Effector memory CD4-positive, alpha-beta T cell (primary cell): Measurements from ENCODE around the gene TRIP13.
"Not testable (repeated sequence)": the region's sequence is repeated elsewhere in the genome, so short reads cannot be mapped to it uniquely, and the experiment has no call there.

ENCODE experiments used
- DNase-seq, 3 donors: peaks; one replicate each; pipeline ENCODE4 v3.0.0-alpha.2; 2020
- H3K27ac ChIP-seq: 2 replicates; pipeline ENCODE4 v1.7.0; 2013; ENCODE audit warnings: mild to moderate bottlenecking, low read length, moderate library complexity; ENCODE audit not compliant: insufficient read depth, poor library complexity, severe bottlenecking
- H3K27me3 ChIP-seq: replicated peaks from 2 replicates; pipeline ENCODE4 v1.7.0; 2013; ENCODE audit warnings: mild to moderate bottlenecking, low read length; ENCODE audit not compliant: insufficient read depth, control insufficient read depth, poor library complexity, severe bottlenecking
- H3K36me3 ChIP-seq: 2 replicates; pipeline ENCODE4 v1.7.0; 2013; ENCODE audit warnings: mild to moderate bottlenecking, low read length, moderate library complexity; ENCODE audit not compliant: control insufficient read depth, insufficient read depth
- H3K4me1 ChIP-seq: 2 replicates; pipeline ENCODE4 v1.7.0; 2013; ENCODE audit warnings: low read length, mild to moderate bottlenecking; ENCODE audit not compliant: control insufficient read depth, insufficient read depth, poor library complexity, severe bottlenecking
- H3K4me3 ChIP-seq: 2 replicates; pipeline ENCODE4 v1.7.0; 2013; ENCODE audit warnings: low read length, low read depth, mild to moderate bottlenecking; ENCODE audit not compliant: insufficient read depth, poor library complexity, severe bottlenecking
- H3K9me3 ChIP-seq: 2 replicates; pipeline ENCODE4 v1.7.0; 2013; ENCODE audit warnings: mild to moderate bottlenecking, low read length, moderate library complexity; ENCODE audit not compliant: control insufficient read depth

The TRIP13 gene

DNA sequence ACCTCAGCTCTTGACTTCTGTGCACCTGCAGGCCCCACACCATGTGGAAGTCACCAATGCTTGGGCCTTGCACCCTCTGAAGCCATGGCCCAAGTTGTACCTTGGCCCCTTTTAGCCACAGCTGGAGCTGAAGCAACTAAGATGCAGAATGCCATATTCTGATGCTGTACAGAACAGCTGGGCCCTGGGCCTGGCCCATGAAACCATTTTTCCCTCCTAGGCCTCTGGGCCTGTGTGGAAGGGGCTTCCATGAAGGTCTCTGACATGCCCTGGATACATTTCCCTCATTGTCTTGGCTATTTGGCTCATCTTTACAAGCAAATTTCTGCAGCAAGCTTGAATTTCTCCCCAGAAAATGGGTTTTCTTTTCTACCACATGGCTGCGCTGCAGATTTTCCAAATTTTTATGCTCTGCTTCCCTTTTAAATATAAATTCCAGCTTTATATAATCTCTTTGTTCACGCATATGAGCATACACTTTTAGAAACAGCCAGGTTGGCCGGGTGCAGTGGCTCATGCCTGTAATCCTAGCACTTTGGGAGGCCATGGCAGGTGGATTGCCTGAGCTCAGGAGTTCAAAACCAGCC lies 41.8 kb downstream of the TRIP13 start:
- not testable (repeated sequence) for H3K36me3 ChIP-seq, DNase-seq, H3K4me3 ChIP-seq, H3K9me3 ChIP-seq, H3K27me3 ChIP-seq, H3K27ac ChIP-seq, H3K4me1 ChIP-seq

DNA sequence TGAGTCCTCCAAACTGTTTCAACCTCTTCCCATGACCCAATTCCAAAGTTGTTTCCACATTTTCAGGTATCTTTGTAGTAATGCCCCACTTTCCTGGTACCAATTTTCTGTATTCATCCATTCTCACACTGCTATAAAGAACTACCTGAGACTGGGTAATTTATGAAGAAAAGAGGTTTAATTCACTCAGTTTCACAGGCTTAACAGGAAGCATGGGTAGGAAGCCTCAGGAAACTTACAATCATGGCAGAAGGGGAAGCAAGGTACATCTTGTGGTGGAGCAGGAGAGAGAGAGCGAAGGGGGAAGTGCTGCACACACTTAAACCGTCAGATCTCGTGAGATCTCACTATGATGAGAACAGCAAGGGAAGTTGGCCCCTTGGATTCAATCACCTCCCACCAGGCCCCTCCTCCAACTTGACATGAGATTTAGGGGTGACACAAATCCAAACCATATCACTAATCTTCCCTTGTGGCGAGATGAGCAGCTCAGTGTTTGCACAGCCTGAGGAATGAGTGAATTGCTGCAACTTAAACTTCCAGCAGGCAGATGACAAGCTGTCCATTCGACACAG lies 42.9 kb downstream of the TRIP13 start:
- H3K4me3 ChIP-seq = no peak overlapping the region
- no peak overlapping the region for H3K27ac ChIP-seq
- H3K36me3 ChIP-seq = no peaks in the 10 kb centered on the region
- H3K27me3 ChIP-seq = no peaks in the 10 kb centered on the region
- H3K4me1 ChIP-seq = no peaks in the 10 kb centered on the region
- no peaks in the 10 kb centered on the region for H3K9me3 ChIP-seq
- DNase-seq = no peak

DNA sequence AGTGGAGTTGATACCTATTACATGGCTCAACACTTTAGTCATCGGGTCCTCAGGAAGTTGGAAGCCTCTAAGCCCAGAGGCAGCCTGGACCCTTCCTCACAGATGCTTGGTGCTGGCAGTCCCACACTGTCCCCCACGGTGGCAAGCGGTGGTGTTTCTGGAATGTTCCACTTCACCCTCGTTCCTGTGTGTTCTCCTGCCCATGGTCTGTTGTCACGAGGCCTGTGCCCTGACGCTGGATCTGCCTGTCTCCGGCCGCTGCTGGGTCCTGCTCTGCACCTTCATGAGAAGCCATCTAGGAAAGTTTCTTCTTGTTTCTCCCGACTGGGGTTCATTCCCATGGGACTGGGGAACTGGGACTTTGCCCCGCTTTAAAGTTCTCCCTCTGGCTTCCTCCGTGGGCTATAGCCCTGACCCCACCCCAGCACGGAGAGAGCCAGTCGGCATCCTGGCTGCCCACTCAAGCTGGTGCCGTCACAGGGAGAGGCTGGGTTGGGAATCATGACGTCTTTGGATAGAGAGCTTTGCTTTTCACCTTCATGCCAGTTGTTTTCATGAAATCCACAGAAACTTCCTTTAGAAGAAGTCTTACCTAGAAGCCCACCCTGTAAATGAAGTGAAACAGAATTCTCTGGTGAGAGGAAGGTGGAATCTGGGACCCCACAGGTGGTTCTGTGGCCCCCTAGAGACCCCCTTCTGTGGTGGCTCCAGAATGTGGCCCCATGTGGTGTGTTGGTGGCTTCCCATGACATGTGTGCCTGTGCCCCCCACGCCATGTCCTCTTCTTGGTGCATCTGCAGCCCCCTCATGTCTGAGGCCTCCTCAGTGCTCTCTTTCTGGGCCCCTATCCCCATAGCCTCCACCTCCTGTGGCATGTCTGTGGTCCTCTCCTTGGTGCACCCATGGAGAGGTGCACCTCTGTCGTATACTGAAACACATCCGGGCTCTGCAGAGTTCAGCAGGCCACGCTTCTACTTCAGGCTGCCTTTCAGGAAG lies 43.8 kb downstream of the TRIP13 start:
- Histone ChIP-seq H3K36me3 (no peaks in the 10 kb centered on the region), H3K27me3 (no peaks in the 10 kb centered on the region), H3K4me1 (no peaks in the 10 kb centered on the region), H3K27ac (no peak overlapping the region), H3K9me3 (no peaks in the 10 kb centered on the region), H3K4me3 (no peak overlapping the region)
- no peak for DNase-seq

DNA sequence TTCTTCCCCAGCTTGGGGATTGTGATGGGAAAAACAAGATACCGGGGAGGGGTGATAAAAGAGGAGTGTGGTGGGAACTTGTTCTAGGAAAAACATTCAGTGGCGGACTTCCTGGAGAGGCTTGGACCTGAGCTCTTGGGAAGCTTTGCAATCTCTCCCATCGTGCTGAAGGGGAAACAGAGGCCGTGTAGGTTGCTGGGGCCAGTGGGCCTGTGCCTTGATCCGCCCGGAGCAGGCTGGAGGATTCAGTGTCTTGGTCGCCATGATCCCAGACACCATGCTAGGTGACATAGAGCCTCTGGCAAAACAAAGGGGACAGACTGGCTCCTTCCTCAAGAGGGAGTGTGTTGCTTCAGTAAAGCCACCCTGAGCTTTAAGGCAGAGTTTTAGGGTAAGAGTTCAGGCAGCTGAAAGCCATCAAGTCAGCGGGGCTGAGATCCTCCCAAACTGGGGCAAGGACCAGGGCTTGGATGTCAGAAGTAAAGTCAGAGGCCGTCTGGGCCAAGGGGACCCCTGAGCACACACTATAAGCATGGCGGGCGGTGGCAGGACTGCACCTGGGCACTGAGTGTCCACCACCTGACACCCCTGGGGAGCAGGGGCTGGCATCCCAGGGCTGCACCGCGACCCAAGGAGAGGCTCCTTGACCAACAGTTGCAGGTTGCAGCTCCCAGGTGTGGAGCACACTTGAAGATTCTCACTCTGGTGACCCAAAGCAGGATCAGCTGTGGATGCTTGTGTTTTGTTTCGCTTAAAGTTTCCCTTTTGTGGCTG lies 44.7 kb downstream of the TRIP13 start:
- no peak for DNase-seq
- H3K4me1 ChIP-seq = no peaks in the 10 kb centered on the region
- H3K27me3 ChIP-seq = no peaks in the 10 kb centered on the region
- no peak overlapping the region for H3K4me3 ChIP-seq
- no peak overlapping the region for H3K27ac ChIP-seq
- H3K9me3 ChIP-seq = no peaks in the 10 kb centered on the region
- no peaks in the 10 kb centered on the region for H3K36me3 ChIP-seq

DNA sequence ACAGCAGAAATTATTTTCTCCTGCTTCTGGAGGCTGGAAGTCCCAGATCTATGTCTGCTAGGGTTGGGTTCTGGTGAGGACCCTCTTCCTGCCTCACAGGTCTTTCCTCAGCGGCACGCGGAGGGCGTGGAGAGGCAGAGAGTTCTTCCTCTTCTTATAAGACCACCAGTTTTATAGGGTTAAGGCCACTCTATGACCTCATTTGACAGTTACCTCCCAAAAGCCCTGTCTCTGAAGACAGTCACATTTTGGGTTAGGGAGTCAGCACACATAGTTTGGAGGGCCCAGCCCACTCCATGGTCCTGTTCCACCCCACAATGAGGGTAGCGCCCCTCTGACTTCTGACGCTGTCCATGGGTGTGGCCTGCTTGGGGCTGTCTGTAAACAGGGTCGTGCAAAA lies 46.7 kb downstream of the TRIP13 start:
- Histone ChIP-seq H3K4me1 (no peaks in the 10 kb centered on the region), H3K27me3 (no peaks in the 10 kb centered on the region), H3K36me3 (no peaks in the 10 kb centered on the region), H3K9me3 (no peaks in the 10 kb centered on the region), H3K27ac (no peak overlapping the region), H3K4me3 (no peak overlapping the region)
- no peak for DNase-seq

DNA sequence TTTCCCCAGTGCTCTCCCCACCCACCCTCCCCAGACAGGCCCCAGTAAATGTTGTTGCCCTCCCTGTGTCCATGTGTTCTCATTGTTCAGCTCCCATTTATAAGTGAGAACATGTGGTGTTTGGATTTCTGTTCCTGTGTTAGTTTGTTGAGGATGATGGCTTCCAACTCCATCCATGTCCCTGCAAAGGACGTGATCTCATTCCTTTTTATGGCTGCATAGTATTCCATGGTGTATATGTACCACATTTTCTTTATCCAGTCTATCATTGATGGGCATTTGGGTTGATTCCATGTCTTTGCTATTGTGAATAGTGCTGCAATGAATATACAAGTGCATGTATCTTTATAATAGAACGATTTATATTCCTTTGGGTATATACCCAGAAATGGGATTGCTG lies 48.1 kb downstream of the TRIP13 start:
- not testable (repeated sequence) for H3K36me3 ChIP-seq, H3K27me3 ChIP-seq, DNase-seq, H3K4me3 ChIP-seq, H3K4me1 ChIP-seq, H3K27ac ChIP-seq, H3K9me3 ChIP-seq

DNA sequence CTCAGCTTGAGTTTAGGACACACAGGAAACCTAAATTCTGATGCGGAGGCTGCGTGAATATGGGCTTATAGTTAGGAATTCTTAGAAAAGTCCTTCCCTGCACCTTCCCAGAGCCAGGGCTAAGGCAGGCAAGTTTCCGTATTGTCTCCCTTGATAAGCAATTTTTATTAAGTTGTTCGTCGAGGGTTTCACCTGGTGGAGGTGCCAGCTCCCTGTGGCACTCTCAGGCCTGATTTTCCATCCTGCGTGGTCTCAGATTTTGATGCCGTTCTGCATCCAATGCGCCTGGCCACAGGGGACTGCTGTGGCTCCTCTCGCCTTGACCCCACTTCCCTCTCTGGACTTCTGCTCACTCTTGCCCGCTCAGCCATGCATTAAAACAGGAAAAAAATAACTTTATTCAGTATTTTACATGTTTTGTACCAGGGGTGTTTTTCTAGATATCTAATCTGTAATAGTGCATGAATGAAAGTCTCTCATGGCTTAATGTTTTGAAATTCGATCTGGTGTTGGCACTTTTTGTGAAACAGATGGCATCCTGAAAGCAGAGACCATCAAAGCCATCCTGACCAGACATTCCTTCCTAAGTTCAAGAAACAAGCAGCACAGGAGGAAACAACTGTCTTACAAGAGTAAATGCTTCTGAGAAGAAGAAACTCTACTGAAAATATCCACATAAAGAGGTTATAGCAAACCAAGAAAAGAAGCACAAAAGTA lies 50.7 kb downstream of the TRIP13 start:
- H3K4me1 ChIP-seq = no peaks in the 10 kb centered on the region
- H3K9me3 ChIP-seq = no peaks in the 10 kb centered on the region
- H3K4me3 ChIP-seq = no peak overlapping the region
- no peak for DNase-seq
- no peak overlapping the region for H3K27ac ChIP-seq
- no peaks in the 10 kb centered on the region for H3K36me3 ChIP-seq
- H3K27me3 ChIP-seq = no peaks in the 10 kb centered on the region

DNA sequence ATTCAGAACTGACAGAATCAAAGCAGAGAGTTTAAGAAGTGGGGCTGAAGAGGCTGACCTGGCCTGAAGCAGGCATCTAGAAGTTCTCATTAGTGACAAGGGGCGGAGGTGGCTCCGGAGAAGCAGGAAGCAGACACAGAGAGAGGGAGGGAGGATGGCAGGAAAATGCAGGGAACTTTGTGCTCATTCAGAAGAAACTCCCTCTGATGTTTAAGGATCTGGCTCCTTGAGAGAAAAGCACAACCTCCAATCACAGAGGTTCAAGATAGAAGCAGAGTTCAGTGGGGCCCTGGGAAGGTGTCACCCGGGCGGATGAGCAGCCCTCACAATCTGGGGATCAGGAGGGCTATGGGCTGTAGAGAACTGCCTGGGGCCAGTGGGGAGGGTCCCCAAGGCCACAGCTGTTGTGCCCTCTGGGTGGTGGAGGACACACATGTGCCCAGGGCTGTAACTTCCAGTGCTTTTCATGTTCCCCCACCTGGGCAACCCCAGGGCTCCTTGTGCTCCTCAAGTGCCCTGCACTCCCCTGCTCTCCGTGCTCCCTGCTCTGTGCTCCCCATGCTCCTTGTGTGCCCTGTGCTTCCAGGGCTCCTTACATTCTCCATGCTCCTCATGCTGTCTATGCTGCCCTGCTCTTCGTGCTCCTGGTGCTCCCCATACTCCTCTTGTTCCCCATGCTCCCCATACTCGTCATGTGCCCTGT lies 51.4 kb downstream of the TRIP13 start:
- Histone ChIP-seq H3K4me3 (no peak overlapping the region), H3K9me3 (no peaks in the 10 kb centered on the region), H3K4me1 (no peaks in the 10 kb centered on the region), H3K27ac (no peak overlapping the region), H3K36me3 (no peaks in the 10 kb centered on the region), H3K27me3 (no peaks in the 10 kb centered on the region)
- DNase-seq = no peak

DNA sequence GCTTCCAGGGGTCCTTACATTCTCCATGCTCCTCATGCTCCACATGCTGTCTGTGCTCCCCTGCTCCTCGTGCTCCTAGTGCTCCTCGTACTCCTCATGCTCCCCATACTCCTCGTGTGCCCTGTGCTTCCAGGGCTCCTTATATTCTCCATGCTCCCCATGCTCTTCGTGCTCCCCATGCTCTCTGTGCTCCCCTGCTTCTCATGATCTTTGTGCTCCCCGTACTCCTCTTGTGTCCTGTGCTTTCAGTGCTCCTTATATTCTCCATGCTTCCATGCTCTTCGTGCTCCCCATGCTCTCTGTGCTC lies 51.9 kb downstream of the TRIP13 start:
- no peak for DNase-seq
- Histone ChIP-seq H3K9me3 (no peaks in the 10 kb centered on the region), H3K27me3 (no peaks in the 10 kb centered on the region)

More for the DNA sequence above, 51.9 kb downstream of the TRIP13 start:
- no peak overlapping the region for H3K4me3 ChIP-seq
- no peaks in the 10 kb centered on the region for H3K36me3 ChIP-seq
- no peak overlapping the region for H3K27ac ChIP-seq
- no peaks in the 10 kb centered on the region for H3K4me1 ChIP-seq
